BJ (cell line): ENCODE measurements around the gene B3GNT8. TPM values are rescaled to one million over a fixed set of nuclear protein-coding genes. Genes with fewer than 3 reads are reported as not detected.
"Not testable (repeated sequence)": the region's sequence is repeated elsewhere in the genome, so short reads cannot be mapped to it uniquely, and the experiment has no call there.

ENCODE experiments used
- CTCF ChIA-PET: fragments of 350-600 bp; formaldehyde crosslinking; extraction: SDS; loops from one replicate; lab custom pipeline; 2021; ENCODE audit warnings: antibody characterized with exemption, inconsistent platforms; lab: Yijun Ruan, JAX
- POLR2A ChIA-PET: fragments of 300-600 bp; sonication (Branson Sonifier 250); formaldehyde crosslinking; extraction: SDS; loops from one replicate; lab custom pipeline; 2021; ENCODE audit warnings: antibody characterized with exemption; lab: Charles Lee
- DNase-seq: peaks from one replicate; pipeline ENCODE4 v3.0.0-alpha.2; 2011; ENCODE audit warnings: low read depth
- H3K27me3 ChIP-seq: 2 replicates; pipeline ENCODE4 v1.6.0; 2011; ENCODE audit warnings: low read length; ENCODE audit not compliant: control insufficient read depth, insufficient read depth
- H3K36me3 ChIP-seq: 2 replicates; pipeline ENCODE4 v1.5.1; 2011; ENCODE audit warnings: low read length; ENCODE audit not compliant: control insufficient read depth, insufficient read depth
- H3K4me3 ChIP-seq: 2 replicates; pipeline ENCODE4 v1.5.1; 2011; ENCODE audit warnings: low read depth, mild to moderate bottlenecking, control low read depth, low read length
- CTCF ChIP-seq: IDR thresholded peaks from 2 replicates; pipeline ENCODE4 v1.5.1; 2011; ENCODE audit warnings: low read depth, mild to moderate bottlenecking, control low read depth, inconsistent platforms, low read length, moderate library complexity; ENCODE audit not compliant: insufficient read depth
- polyA minus RNA-seq: library from RNA; depleted of rRNA, polyadenylated mRNA; stranded (reverse); fragments of >200 nt; gene quantifications from 2 replicates; pipeline ENCODE4 v1.2.3, GENCODE V29; 2011; rRNA and poly(A)+ RNA removed
- polyA plus RNA-seq: library from polyadenylated mRNA; depleted of rRNA; stranded (reverse); fragments of >200 nt; gene quantifications from 2 replicates; pipeline ENCODE4 v1.2.3, GENCODE V29; 2011; rRNA removed

B3GNT8 gene
- 0.36 and 0.40 TPM in 2 replicates for polyA plus RNA-seq
- 0.85 and 2.5 TPM in 2 replicates for polyA minus RNA-seq

GRCh38 chr19:41426952-41427646 lies at the start of gene B3GNT8:
B3GNT8 (minus strand) TSS chr19:41427374; CDS start chr19:41426778, 596 bp downstream.
- Histone ChIP-seq H3K27me3 (no peaks in the 10 kb centered on the region), H3K4me3 (peak within 1 kb of the TSS; percentile 52), H3K36me3 (peaks cover 22% of the 10 kb centered on the region)
- no peak for TF ChIP-seq CTCF
- no peak for DNase-seq
- CTCF ChIA-PET, result interaction anchor here (0.6 to 2.4 kb wide), 6 partner anchors 9 to 168 kb away, joined by 3 to 10 read pairs (median 6); partner anchors contain the start of gene DMAC2
- POLR2A ChIA-PET, result interaction anchor here (0.7 kb wide), 1 partner anchor 74 kb away, joined by 13 read pairs; no protein-coding TSS in a partner anchor

- POLR2A ChIA-PET, result no interaction called here
- no peak for DNase-seq
- no peak for TF ChIP-seq CTCF
- CTCF ChIA-PET, result no interaction called here
- Histone ChIP-seq H3K36me3 (no peaks in the 10 kb centered on the region), H3K27me3 (no peaks in the 10 kb centered on the region), H3K4me3 (no peak overlapping the region)
Observed at GRCh38 chr19:41476583-41476982, 49.4 kb upstream of the B3GNT8 start.

- H3K27me3 ChIP-seq, H3K36me3 ChIP-seq, DNase-seq, H3K4me3 ChIP-seq, POLR2A ChIA-PET: not testable (repeated sequence)
- CTCF ChIA-PET, result interaction anchor here (0.6 kb wide), 1 partner anchor 13 kb away, joined by 3 read pairs; no protein-coding TSS in a partner anchor
Observed at GRCh38 chr19:41463257-41464256, 36.4 kb upstream of the B3GNT8 start.

- DNase-seq, result no peak
- H3K4me3 ChIP-seq, result no peak overlapping the region
- ChIA-PET CTCF (no interaction called here), POLR2A (no interaction called here)
- peaks cover 2% of the 10 kb centered on the region; the same call in 1 of the 2 replicates for H3K27me3 ChIP-seq
- no peaks in the 10 kb centered on the region for H3K36me3 ChIP-seq
- no peak for TF ChIP-seq CTCF
Observed at GRCh38 chr19:41462497-41462896, 35.3 kb upstream of the B3GNT8 start.

- Histone ChIP-seq H3K4me3 (no peak overlapping the region), H3K27me3 (peaks cover 3% of the 10 kb centered on the region; the same call in 1 of the 2 replicates), H3K36me3 (no peaks in the 10 kb centered on the region)
- ChIA-PET POLR2A (no interaction called here), CTCF (interaction anchor here (0.6 to 2.4 kb wide), 3 partner anchors 8 to 113 kb away, joined by 3 to 14 read pairs (median 6); no protein-coding TSS in a partner anchor)
- TF ChIP-seq CTCF, result no peak
- DNase-seq, result no peak
Observed at GRCh38 chr19:41457241-41457640, 30.1 kb upstream of the B3GNT8 start.
